Measurements from ENCODE around the gene AUTS2. TPM values are rescaled to one million over a fixed set of nuclear protein-coding genes. Genes with fewer than 3 reads are reported as not detected.

Gene AUTS2
- total RNA-seq, 1 experiment from 2014 or later = 42.1 TPM

DNA sequence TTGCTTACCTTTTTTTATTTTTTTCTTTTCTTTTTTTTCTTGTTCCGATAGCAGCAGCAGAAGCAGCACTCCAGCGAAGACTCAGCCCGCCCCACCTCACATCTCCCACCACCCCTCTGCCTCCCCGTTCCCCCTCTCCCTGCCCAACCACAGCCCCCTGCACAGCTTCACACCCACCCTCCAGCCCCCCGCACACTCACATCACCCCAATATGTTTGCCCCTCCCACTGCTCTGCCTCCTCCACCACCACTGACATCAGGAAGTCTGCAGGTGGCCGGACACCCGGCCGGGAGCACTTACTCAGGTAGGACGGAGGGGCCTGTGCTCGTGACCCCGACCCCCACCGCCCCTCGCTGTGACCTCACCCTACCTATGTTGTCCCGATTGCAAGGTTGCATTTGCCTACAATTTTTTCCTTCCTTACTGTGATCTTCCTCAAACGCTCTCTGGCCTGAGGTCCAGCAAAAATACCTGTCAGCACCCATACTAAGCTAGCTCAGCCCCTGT, 1166.5 kb downstream of the AUTS2 start:
- intact Hi-C loops (cut with micrococcal nuclease; ENCODE audit: unreplicated experiment) = no loop called here
- Histone ChIP-seq H3K4me1 (ENCODE audit: insufficient read depth, low read length, poor library complexity, severe bottlenecking) (no peaks in the 10 kb centered on the region), H3K4me3 (ENCODE audit: low read depth, low read length, poor library complexity, severe bottlenecking) (no peak overlapping the region), H3K9me3 (ENCODE audit: low read depth, low read length, poor library complexity, severe bottlenecking) (no peaks in the 10 kb centered on the region), H3K27ac (ENCODE audit: low read depth, low read length, poor library complexity, severe bottlenecking) (no peak overlapping the region), H3K27me3 (replicated peaks; ENCODE audit: insufficient read depth, low read depth, low read length, poor library complexity) (no peaks in the 10 kb centered on the region), H3K36me3 (ENCODE audit: insufficient read depth, low read length, poor library complexity, severe bottlenecking) (no peaks in the 10 kb centered on the region)
- DNase-seq (ENCODE audit: low spot score) = no peak
- no TSS peak for BruUV-seq (replicated peaks)
- ChIA-PET CTCF (no interaction called here), POLR2A (ENCODE audit: low non-redundant PET) (no interaction called here)
- no peak for TF ChIP-seq EZH2 (IDR thresholded peaks at IDR 0.05; ENCODE audit: borderline replicate concordance, low read depth, low read length, poor library complexity, severe bottlenecking)
- TF ChIP-seq, protein P1, sequence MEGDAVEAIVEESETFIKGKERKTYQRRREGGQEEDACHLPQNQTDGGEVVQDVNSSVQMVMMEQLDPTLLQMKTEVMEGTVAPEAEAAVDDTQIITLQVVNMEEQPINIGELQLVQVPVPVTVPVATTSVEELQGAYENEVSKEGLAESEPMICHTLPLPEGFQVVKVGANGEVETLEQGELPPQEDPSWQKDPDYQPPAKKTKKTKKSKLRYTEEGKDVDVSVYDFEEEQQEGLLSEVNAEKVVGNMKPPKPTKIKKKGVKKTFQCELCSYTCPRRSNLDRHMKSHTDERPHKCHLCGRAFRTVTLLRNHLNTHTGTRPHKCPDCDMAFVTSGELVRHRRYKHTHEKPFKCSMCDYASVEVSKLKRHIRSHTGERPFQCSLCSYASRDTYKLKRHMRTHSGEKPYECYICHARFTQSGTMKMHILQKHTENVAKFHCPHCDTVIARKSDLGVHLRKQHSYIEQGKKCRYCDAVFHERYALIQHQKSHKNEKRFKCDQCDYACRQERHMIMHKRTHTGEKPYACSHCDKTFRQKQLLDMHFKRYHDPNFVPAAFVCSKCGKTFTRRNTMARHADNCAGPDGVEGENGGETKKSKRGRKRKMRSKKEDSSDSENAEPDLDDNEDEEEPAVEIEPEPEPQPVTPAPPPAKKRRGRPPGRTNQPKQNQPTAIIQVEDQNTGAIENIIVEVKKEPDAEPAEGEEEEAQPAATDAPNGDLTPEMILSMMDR (conservative IDR thresholded peaks at IDR 0.05; ENCODE audit: low read depth, low read length) = no peak

DNA sequence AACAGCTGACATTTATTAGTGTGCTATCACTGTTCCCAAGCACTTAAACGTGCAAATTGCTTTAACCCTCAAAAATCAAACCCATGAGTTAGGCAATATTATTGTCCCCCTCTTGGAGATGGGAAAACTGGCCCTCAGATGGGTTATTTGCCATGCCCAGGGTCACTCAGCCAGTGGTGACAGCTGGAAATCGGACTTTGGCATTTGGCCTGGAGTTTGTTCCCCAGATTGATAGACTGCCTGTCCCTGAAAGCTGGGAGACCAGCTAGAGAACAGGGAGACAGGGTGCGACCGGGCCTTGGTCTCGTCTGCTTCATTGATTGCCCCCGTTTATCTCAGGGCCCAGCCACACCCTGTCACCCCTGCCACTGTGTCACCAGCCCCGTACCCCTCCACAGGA, 1167.4 kb downstream of the AUTS2 start:
- no peak for TF ChIP-seq EZH2 (IDR thresholded peaks at IDR 0.05; ENCODE audit: borderline replicate concordance, low read depth, low read length, poor library complexity, severe bottlenecking)
- TF ChIP-seq, protein P1 (conservative IDR thresholded peaks at IDR 0.05; ENCODE audit: low read depth, low read length) = no peak
- H3K9me3 ChIP-seq (ENCODE audit: low read depth, low read length, poor library complexity, severe bottlenecking) = no peaks in the 10 kb centered on the region
- POLR2A ChIA-PET (ENCODE audit: low non-redundant PET) = no interaction called here
- no peak overlapping the region for H3K4me3 ChIP-seq (ENCODE audit: low read depth, low read length, poor library complexity, severe bottlenecking)
- no peak overlapping the region for H3K27ac ChIP-seq (ENCODE audit: low read depth, low read length, poor library complexity, severe bottlenecking)
- no peak for DNase-seq (ENCODE audit: low spot score)
- H3K4me1 ChIP-seq (ENCODE audit: insufficient read depth, low read length, poor library complexity, severe bottlenecking) = no peaks in the 10 kb centered on the region
- H3K36me3 ChIP-seq (ENCODE audit: insufficient read depth, low read length, poor library complexity, severe bottlenecking) = no peaks in the 10 kb centered on the region
- intact Hi-C loops (cut with micrococcal nuclease; ENCODE audit: unreplicated experiment) = no loop called here
- CTCF ChIA-PET = no interaction called here
- no peaks in the 10 kb centered on the region for H3K27me3 ChIP-seq (replicated peaks; ENCODE audit: insufficient read depth, low read depth, low read length, poor library complexity)
- BruUV-seq (replicated peaks) = no TSS peak

DNA sequence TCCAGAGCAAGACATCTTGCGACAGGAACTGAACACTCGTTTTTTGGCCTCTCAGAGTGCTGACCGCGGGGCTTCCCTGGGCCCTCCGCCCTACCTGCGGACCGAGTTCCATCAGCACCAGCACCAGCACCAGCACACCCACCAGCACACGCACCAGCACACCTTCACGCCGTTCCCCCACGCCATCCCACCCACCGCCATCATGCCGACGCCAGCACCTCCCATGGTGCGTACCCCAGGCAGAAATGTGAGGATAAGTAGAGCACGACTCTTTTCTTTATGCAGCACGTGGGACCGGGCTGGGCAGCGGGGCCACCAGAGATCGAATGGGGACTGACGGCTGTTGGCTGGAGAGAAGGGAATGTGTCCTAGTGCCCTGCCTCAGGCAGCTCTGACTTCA, 1167.8 kb downstream of the AUTS2 start:
- CTCF ChIA-PET = no interaction called here
- no peak for TF ChIP-seq EZH2 (IDR thresholded peaks at IDR 0.05; ENCODE audit: borderline replicate concordance, low read depth, low read length, poor library complexity, severe bottlenecking)
- TF ChIP-seq, protein P1 (conservative IDR thresholded peaks at IDR 0.05; ENCODE audit: low read depth, low read length) = no peak
- no peaks in the 10 kb centered on the region for H3K36me3 ChIP-seq (ENCODE audit: insufficient read depth, low read length, poor library complexity, severe bottlenecking)
- POLR2A ChIA-PET (ENCODE audit: low non-redundant PET) = no interaction called here
- H3K27ac ChIP-seq (ENCODE audit: low read depth, low read length, poor library complexity, severe bottlenecking) = no peak overlapping the region
- no peak for DNase-seq (ENCODE audit: low spot score)
- no TSS peak for BruUV-seq (replicated peaks)
- no peaks in the 10 kb centered on the region for H3K9me3 ChIP-seq (ENCODE audit: low read depth, low read length, poor library complexity, severe bottlenecking)
- no peaks in the 10 kb centered on the region for H3K27me3 ChIP-seq (replicated peaks; ENCODE audit: insufficient read depth, low read depth, low read length, poor library complexity)
- H3K4me3 ChIP-seq (ENCODE audit: low read depth, low read length, poor library complexity, severe bottlenecking) = no peak overlapping the region
- intact Hi-C loops (cut with micrococcal nuclease; ENCODE audit: unreplicated experiment) = no loop called here
- H3K4me1 ChIP-seq (ENCODE audit: insufficient read depth, low read length, poor library complexity, severe bottlenecking) = no peaks in the 10 kb centered on the region

Data from A673 (cell line).